ENCODE data around the gene GARIN3.

Gene GARIN3

DNA sequence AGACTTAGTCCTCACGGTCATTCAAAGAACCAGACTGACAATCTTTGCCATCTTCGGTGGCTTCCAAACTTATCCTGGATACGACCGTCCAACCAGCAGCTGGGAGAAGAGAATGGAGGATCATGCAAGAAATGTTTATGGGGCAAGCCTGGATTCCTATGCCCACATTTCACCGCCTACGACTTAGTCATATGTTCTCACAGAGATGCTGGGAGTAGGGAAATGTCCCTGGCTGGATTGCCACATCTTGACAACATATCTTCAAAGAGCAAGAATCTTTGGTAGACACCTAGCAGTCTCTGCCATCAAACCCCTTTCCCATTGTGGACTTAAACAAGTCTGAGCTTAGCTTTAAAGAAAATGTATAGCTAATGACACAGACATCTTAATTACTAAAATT is 28.4 kb downstream of the GARIN3 start:
- Histone ChIP-seq H3K36me3 (ENCODE audit: control insufficient read depth, insufficient read depth, low read length) (no peaks in the 10 kb centered on the region; the same call in 1 of the 2 replicates), H3K27me3 (replicated peaks; ENCODE audit: control insufficient read depth, insufficient read depth, low read length) (no peaks in the 10 kb centered on the region), H3K4me3 (replicated peaks; ENCODE audit: low read depth, low read length) (no peak overlapping the region)
- TF ChIP-seq CTCF (IDR thresholded peaks at IDR 0.05; ENCODE audit: insufficient read depth, low read length, poor library complexity, severe bottlenecking): no peak
- DNase-seq (ENCODE audit: extremely low read depth, insufficient read length): no peak

DNA sequence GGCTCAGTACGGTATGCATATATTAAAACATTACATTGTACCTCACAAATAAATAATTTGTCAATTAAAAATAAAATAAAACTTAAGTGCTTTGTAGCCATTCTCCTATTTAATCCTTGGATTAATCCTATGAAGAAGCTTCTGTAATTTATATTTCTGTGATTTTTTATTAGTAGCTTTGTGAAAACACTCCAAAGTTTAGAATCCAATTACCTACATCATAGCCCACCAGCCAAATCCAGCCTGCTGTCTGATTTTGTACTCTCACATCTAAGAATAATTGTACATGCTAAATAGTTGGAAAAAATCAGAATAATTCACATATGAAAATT is 33.8 kb downstream of the GARIN3 start:
- H3K27me3 ChIP-seq (replicated peaks; ENCODE audit: control insufficient read depth, insufficient read depth, low read length): no peaks in the 10 kb centered on the region
- TF ChIP-seq CTCF (IDR thresholded peaks at IDR 0.05; ENCODE audit: insufficient read depth, low read length, poor library complexity, severe bottlenecking): no peak
- DNase-seq (ENCODE audit: extremely low read depth, insufficient read length): no peak
- H3K36me3 ChIP-seq (ENCODE audit: control insufficient read depth, insufficient read depth, low read length): no peaks in the 10 kb centered on the region; the same call in 1 of the 2 replicates
- no peak overlapping the region for H3K4me3 ChIP-seq (replicated peaks; ENCODE audit: low read depth, low read length)

GRCh38 chr5:157130925-157131324 is 35.1 kb downstream of the GARIN3 start:
- no peaks in the 10 kb centered on the region; the same call in 1 of the 2 replicates for H3K36me3 ChIP-seq (ENCODE audit: control insufficient read depth, insufficient read depth, low read length)

GRCh38 chr5:157121709-157122108 is 44.4 kb downstream of the GARIN3 start:
- Histone ChIP-seq H3K27me3 (replicated peaks; ENCODE audit: control insufficient read depth, insufficient read depth, low read length) (no peaks in the 10 kb centered on the region), H3K36me3 (ENCODE audit: control insufficient read depth, insufficient read depth, low read length) (no peaks in the 10 kb centered on the region), H3K4me3 (replicated peaks; ENCODE audit: low read depth, low read length) (no peak overlapping the region)
- TF ChIP-seq CTCF (IDR thresholded peaks at IDR 0.05; ENCODE audit: insufficient read depth, low read length, poor library complexity, severe bottlenecking): no peak
- no peak for DNase-seq (ENCODE audit: extremely low read depth, insufficient read length)

More at GRCh38 chr5:157130925-157131324, 35.1 kb downstream of the GARIN3 start:
- no peaks in the 10 kb centered on the region for H3K27me3 ChIP-seq (replicated peaks; ENCODE audit: control insufficient read depth, insufficient read depth, low read length)
- no peak for DNase-seq (ENCODE audit: extremely low read depth, insufficient read length)
- no peak overlapping the region for H3K4me3 ChIP-seq (replicated peaks; ENCODE audit: low read depth, low read length)
- no peak for TF ChIP-seq CTCF (IDR thresholded peaks at IDR 0.05; ENCODE audit: insufficient read depth, low read length, poor library complexity, severe bottlenecking)

DNA sequence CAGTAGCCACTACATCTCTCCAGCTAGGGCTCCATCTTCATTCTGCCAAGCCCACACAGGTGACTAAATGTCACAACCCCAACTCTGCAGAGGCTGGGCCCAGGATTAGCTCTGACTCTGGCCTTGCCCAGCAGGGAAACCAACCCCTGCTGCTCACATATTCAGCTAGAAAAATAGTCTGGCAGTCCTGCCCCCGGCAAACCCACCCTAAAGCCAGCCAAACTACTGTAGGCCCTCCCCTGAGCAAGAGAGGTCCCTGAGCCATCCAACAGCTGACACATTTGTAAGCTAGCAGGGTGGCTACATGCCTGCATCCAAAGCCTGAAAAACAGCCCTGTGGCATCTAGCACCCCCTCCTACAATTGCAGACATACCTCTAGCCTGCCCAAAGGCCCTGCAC is 46.0 kb downstream of the GARIN3 start:
- Histone ChIP-seq H3K27me3 (replicated peaks; ENCODE audit: control insufficient read depth, insufficient read depth, low read length) (no peaks in the 10 kb centered on the region), H3K4me3 (replicated peaks; ENCODE audit: low read depth, low read length) (no peak overlapping the region), H3K36me3 (ENCODE audit: control insufficient read depth, insufficient read depth, low read length) (no peaks in the 10 kb centered on the region)
- TF ChIP-seq CTCF (IDR thresholded peaks at IDR 0.05; ENCODE audit: insufficient read depth, low read length, poor library complexity, severe bottlenecking): no peak
- DNase-seq (ENCODE audit: extremely low read depth, insufficient read length): no peak

DNA sequence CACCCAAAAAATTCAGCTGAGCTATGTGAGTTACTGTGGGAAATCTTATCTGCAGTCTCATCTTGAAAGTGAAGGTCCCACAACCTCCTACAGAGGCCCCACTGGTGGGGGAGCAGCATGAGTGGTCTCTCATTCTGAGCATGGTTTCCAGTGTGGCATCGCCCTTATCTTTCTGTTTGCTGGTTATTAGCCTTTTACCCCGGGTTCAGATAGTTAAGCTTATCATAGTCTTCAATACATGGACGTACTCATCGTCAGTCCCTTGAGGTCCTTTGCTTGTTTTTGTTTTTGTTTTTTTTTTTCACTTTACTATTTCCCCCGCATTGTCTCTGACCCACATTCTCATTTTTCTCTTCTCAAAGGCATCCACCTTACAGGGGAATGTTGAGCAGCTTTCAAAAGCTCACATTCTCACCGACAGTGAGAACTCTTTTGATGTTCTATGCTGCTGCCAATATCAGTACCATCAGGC is 49.5 kb downstream of the GARIN3 start:
- no peaks in the 10 kb centered on the region for H3K27me3 ChIP-seq (replicated peaks; ENCODE audit: control insufficient read depth, insufficient read depth, low read length)
- no peak overlapping the region; the same call in 1 of the 2 replicates for H3K4me3 ChIP-seq (replicated peaks; ENCODE audit: low read depth, low read length)
- no peaks in the 10 kb centered on the region for H3K36me3 ChIP-seq (ENCODE audit: control insufficient read depth, insufficient read depth, low read length)
- TF ChIP-seq CTCF (IDR thresholded peaks at IDR 0.05; ENCODE audit: insufficient read depth, low read length, poor library complexity, severe bottlenecking): no peak
- DNase-seq (ENCODE audit: extremely low read depth, insufficient read length): peak; percentile 30

Measured in GM06990 (cell line).